Thoracic aorta (tissue), 2 donors: ENCODE measurements around the gene VGLL4. TPM values are rescaled to one million over a fixed set of nuclear protein-coding genes. Genes with fewer than 3 reads are reported as not detected.

ENCODE experiments used
- ATAC-seq: fragments of 150-250 bp; one replicate; pipeline ENCODE4 v1.8.0; 2017; ENCODE audit warnings: low read depth; ENCODE audit not compliant: insufficient number of reproducible peaks, low FRiP score
- DNase-seq: peaks from one replicate; pipeline ENCODE4 v3.0.0-alpha.2; 2020; ENCODE audit warnings: low spot score
- H3K27ac ChIP-seq, 2 donors: fragments of 200-600 bp; sonication (generic); 1 replicate in 1 of 2; 2 replicates in 1 of 2; pipeline ENCODE4 v1.5.1; 2016; ENCODE audit warnings: mild to moderate bottlenecking in 2 of 2, moderate library complexity in 2 of 2
- H3K27me3 ChIP-seq: fragments of 200-600 bp; sonication (generic); replicated peaks from 2 replicates; pipeline ENCODE4 v1.6.0; 2016; ENCODE audit warnings: mild to moderate bottlenecking; ENCODE audit not compliant: insufficient read depth
- H3K36me3 ChIP-seq: fragments of 200-600 bp; sonication (generic); one replicate; pipeline ENCODE4 v1.5.1; 2016
- H3K4me1 ChIP-seq, 2 donors: fragments of 200-600 bp; sonication (generic); 1 replicate in 1 of 2; 2 replicates in 1 of 2; pipeline versions ENCODE4 v1.5.1 to v1.6.0; 2016; ENCODE audit warnings: low read depth in 2 of 2, mild to moderate bottlenecking in 1 of 2; ENCODE audit not compliant: control insufficient read depth in 1 of 2
- H3K4me3 ChIP-seq: fragments of 200-600 bp; sonication (generic); 2 replicates; pipeline ENCODE4 v1.5.1; 2016; ENCODE audit warnings: mild to moderate bottlenecking
- H3K9me3 ChIP-seq: fragments of 200-600 bp; sonication (generic); 2 replicates; pipeline ENCODE4 v1.5.1; 2016
- total RNA-seq, 2 donors: library from RNA; depleted of rRNA; stranded (reverse); fragments of >200 nt; gene quantifications; one replicate each; pipeline versions ENCODE4 v1.1.0 to v1.2.3, GENCODE V29; 2016
- TF ChIP-seq, protein P1 (sequence below): fragments of 200-600 bp; sonication (generic); IDR thresholded peaks from one replicate; pipeline ENCODE4 v1.5.1; 2019; ENCODE audit warnings: antibody characterized with exemption

The VGLL4 gene
- total RNA-seq, 2 donors from 2014 or later = 113 to 114 TPM

DNA sequence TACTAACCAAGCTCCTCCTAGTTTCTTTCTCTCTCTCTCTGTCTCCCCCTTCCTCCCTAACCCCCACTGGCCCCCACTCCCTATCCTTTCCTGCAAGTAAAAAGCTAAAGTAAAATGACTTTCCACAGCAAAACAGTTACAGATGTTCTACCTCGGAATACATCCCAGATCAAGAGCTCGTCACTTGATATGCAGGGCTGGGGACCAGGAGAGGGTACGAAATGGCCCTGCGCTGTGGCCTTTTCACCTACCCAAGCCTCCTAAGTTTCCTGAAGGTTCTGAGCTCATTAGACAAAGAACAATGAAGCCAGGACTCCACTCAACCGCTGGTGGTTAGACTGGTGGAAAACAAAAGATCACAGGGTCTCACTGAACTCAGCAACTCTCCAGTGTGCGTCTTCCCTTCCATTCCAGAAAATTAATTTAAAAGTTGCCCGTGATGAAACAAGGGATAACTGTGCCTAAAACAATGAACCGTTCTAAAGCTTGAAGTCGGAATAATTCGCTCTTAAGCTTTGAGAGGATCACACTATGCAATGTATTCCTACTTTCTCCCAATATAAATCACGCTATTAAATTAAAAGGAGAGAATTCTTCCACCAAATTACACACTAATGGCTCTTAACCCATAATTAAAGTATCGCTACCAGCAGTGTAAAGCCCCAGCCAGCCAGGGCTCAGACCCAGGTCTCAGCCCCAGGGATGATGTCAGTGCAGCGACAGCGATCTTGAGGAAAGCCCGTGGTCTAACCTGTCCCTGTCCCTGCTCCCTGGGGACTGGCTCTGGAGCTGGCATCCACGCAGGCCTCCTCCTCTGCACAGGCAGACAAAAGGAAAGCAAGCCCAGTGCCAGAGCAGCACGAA is 5.0 kb downstream of the VGLL4 start:
- Histone ChIP-seq H3K9me3 (no peaks in the 10 kb centered on the region), H3K4me3 (peak overlapping the region; percentile 61), H3K27me3 (no peaks in the 10 kb centered on the region), H3K4me1 (peaks cover 48 to 78% of the 10 kb centered on the region in 2 donors), H3K27ac (peak overlapping the region; percentile 89 to 96), H3K36me3 (no peaks in the 10 kb centered on the region)
- no peak for DNase-seq
- TF ChIP-seq, protein P1, sequence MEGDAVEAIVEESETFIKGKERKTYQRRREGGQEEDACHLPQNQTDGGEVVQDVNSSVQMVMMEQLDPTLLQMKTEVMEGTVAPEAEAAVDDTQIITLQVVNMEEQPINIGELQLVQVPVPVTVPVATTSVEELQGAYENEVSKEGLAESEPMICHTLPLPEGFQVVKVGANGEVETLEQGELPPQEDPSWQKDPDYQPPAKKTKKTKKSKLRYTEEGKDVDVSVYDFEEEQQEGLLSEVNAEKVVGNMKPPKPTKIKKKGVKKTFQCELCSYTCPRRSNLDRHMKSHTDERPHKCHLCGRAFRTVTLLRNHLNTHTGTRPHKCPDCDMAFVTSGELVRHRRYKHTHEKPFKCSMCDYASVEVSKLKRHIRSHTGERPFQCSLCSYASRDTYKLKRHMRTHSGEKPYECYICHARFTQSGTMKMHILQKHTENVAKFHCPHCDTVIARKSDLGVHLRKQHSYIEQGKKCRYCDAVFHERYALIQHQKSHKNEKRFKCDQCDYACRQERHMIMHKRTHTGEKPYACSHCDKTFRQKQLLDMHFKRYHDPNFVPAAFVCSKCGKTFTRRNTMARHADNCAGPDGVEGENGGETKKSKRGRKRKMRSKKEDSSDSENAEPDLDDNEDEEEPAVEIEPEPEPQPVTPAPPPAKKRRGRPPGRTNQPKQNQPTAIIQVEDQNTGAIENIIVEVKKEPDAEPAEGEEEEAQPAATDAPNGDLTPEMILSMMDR = no peak
- ATAC-seq = no peak

DNA sequence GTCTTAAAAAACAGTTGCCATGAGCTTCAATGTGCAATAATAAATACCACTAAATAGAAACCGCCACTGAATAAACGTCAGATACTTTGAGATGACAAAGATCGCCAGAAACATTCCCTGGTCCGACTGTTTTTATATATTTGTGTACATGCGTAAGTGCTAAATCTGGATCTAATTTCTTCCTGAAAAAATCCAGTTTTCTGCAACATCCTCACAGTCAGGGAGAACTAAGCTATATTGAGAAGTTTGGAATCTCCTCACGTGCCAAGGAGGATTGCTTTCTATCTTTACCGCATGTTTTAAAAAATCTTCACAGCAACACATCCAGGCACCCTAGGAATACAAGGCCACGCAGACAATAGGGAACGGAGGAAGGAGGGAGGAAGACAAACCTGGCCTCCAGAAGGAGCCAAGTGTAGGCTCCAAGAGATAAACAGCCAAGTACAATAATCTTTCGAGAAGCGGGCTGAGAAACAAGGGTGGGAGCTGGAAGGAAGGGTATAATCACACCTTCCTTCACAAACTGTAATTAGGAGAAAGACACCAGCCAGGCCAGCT is 5.7 kb downstream of the VGLL4 start:
- DNase-seq (no peak), ATAC-seq (no peak)
- Histone ChIP-seq H3K36me3 (no peaks in the 10 kb centered on the region), H3K27ac (peak overlapping the region; percentile 89 to 96), H3K27me3 (no peaks in the 10 kb centered on the region), H3K9me3 (no peaks in the 10 kb centered on the region), H3K4me1 (peaks cover 50 to 85% of the 10 kb centered on the region in 2 donors), H3K4me3 (peak overlapping the region; percentile 61)
- TF ChIP-seq, protein P1 = no peak

DNA sequence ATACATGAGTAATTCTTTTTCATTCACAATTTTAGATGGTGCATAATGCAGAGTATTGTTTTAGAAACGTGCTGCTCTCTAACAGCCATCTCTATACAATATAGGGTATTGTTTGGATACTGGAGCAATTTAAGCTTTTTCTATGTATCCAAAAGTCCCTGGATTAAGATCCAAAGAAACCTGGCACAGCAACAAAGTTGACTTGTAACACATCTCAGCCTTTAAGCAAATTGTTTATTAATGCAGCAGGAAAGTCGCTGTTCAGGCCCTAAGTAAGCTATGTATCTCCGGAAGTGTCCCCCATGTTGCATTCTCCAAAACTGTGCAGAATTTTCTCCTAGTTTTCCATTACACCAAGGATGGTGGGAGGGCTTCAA is 7.3 kb downstream of the VGLL4 start:
- peaks cover 61 to 99% of the 10 kb centered on the region in 2 donors for H3K4me1 ChIP-seq
- DNase-seq (no peak), ATAC-seq (no peak)
- TF ChIP-seq, protein P1 = no peak
- H3K27ac ChIP-seq = no peak overlapping the region
- H3K27me3 ChIP-seq = no peaks in the 10 kb centered on the region
- no peaks in the 10 kb centered on the region for H3K36me3 ChIP-seq
- no peak overlapping the region for H3K4me3 ChIP-seq
- H3K9me3 ChIP-seq = no peaks in the 10 kb centered on the region

DNA sequence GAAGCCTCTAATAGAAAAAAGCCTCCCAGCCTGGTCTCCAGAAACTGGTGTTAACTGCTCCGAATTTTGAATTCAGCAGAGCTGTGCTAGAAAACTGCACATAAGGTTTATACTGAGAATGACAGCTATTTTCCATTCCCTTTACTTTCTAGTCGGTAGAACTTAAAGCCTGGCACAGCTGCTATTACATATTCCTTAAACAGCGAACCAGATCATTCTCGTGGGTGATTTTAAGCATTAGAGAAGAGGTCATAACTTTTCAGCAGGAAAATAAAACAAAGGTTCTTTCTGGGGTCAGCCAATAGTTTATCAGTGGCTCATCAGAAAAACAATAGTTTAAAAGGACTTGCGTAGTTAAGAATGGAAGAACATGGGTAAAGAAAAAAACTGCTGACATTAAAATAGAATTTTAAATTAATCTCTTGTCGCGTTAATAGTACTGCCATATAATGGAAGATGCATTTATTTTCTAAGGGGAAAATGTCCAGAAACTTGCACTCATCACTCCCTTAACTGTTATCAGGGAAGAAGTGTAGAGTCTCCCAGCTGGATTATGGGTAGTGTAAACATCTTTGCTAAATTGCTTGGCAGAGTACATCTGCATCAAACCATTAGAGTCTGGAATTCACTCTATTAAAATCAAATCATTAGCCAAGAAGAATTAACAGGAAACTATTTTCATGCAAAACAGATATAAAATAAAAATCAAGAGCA is 7.9 kb downstream of the VGLL4 start:
- H3K9me3 ChIP-seq = no peaks in the 10 kb centered on the region
- H3K27ac ChIP-seq = peak overlapping the region in 1 of 2 donors; percentile 32
- H3K4me3 ChIP-seq = peak overlapping the region; percentile 23
- no peak for DNase-seq
- no peak for ATAC-seq
- H3K27me3 ChIP-seq = no peaks in the 10 kb centered on the region
- TF ChIP-seq, protein P1 = no peak
- H3K4me1 ChIP-seq = peaks cover 63 to 97% of the 10 kb centered on the region in 2 donors
- no peaks in the 10 kb centered on the region for H3K36me3 ChIP-seq
